H1 (cell line): ENCODE data around the gene TSPEAR. TPM values are rescaled to one million over a fixed set of nuclear protein-coding genes. Genes with fewer than 3 reads are reported as not detected.

Source experiments
- EGR1 ChIP-seq: IDR thresholded peaks from 2 replicates; pipeline ENCODE4 v1.6.1; 2011; ENCODE audit warnings: low read depth, low read length, borderline replicate concordance
- SIRT6 ChIP-seq: IDR thresholded peaks from one replicate; pipeline ENCODE4 v1.7.1; 2012; ENCODE audit warnings: low read length, inconsistent platforms
- TAF7 ChIP-seq: optimal IDR thresholded peaks from 2 replicates; pipeline ENCODE3; 2011; ENCODE audit warnings: low read depth, mild to moderate bottlenecking, inconsistent platforms, low read length, moderate library complexity, borderline replicate concordance
- polyA plus RNA-seq, 7 experiments: library from polyadenylated mRNA; depleted of rRNA in 3 of 7; stranded (reverse) in 5 of 7; unstranded in 2 of 7; fragments of >200 nt in 5 of 7; fragments of 200-250 nt in 2 of 7; gene quantifications; 1 replicate in 5 of 7; 2 replicates in 1 of 7; 4 replicates in 1 of 7; pipeline versions ENCODE4 v1.2.1 to v1.2.3, GENCODE V29; 2011 to 2013; ENCODE audit warnings: missing spikeins in 2 of 7, mixed read lengths in 2 of 7
- total RNA-seq: library from RNA; stranded (reverse); fragmentation: NEBNext Ultra II Directional; extraction: Animal tissue kit (Norgen Biotek cat#: 25700); gene quantifications from 2 replicates; pipeline ENCODE4 v1.2.1, GENCODE V29; 2021

The TSPEAR gene
- total and polyA plus RNA-seq, 2 of the 8 experiments (the other 6 are each of a cell fraction or from before 2014, with no cell fraction given): 0.58 to 0.89 TPM

- no peak for TF ChIP-seq TAF7
- TF ChIP-seq EGR1: no peak
- TF ChIP-seq SIRT6: no peak
- TF ChIP-seq, all 59 proteins: peak for 0
Observed at GRCh38 chr21:44566403-44566802, 145.0 kb downstream of the TSPEAR start (continued).
